Epidermal melanocyte (primary cell): Measurements from ENCODE around the gene ITSN1.
"Not testable (repeated sequence)": the region's sequence is repeated elsewhere in the genome, so short reads cannot be mapped to it uniquely, and the experiment has no call there.

ENCODE experiments used
- DNase-seq: peaks from one replicate; pipeline ENCODE4 v3.0.0; 2011; ENCODE audit warnings: low spot score; ENCODE audit not compliant: insufficient read length

Gene ITSN1

GRCh38 chr21:33642027-33642895 lies at the start of gene ITSN1:
Gene ITSN1, plus strand, starts transcription at chr21:33642501. Its CDS starts 76,328 bp downstream, at chr21:33718829.
- peak; percentile 93 for DNase-seq

DNA sequence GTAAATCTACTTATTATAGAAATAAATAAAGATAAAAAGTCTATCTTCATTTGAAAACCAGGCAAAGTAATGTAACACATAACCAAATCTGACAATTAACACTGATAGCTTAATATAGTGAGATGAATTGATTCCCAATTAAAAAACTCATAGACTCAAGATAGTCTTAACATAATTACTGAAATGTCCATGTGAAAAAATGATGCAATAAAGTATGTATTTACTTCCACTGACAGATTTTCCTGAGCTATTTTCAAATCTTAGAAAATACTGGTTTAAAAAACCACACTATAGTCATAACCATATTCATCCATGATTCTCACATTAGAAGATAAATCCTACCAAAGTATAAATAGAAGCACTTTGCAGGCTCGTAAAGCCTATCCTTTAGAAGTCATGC lies 44.2 kb upstream of the ITSN1 start:
- DNase-seq, result no peak

DNA sequence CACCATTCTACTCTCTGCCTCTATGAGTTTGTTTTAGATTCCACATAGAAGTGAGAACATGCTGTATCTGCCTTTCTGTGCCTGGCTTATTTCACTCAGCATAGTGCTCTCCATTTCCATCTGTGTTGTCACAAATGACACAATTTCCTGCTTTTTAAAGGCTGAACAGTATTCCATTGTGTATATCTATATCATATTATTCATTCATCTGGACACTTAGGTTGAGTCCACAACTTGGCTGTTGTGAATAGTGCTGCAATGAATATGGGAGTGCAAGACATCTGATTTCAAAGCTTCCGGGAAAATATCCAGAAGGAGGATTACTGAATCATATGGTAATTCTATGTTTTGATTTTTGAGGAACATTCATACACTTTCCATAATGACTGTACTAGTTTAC lies 33.7 kb upstream of the ITSN1 start:
- DNase-seq, result no peak

GRCh38 chr21:33611006-33611744 lies 31.1 kb upstream of the ITSN1 start:
- no peak for DNase-seq

DNA sequence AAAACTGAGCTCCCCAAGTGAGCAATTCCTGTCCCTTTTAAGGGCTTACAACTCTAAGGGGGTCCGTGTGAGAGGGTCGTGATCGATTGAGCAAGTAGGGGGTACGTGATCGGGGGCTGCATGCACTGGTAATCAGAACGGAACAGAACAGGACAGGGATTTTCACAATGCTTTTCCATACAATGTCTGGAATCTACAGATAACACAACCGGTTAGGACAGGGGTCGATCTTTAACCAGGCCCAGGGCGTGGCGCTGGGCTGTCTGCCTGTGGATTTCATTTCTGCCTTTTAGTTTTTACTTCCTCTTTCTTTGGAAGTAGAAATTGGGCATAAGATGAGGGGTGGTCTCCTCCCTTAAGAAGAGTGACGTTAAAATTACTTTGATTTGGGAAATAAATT lies 24.7 kb upstream of the ITSN1 start:
- not testable (repeated sequence) for DNase-seq

DNA sequence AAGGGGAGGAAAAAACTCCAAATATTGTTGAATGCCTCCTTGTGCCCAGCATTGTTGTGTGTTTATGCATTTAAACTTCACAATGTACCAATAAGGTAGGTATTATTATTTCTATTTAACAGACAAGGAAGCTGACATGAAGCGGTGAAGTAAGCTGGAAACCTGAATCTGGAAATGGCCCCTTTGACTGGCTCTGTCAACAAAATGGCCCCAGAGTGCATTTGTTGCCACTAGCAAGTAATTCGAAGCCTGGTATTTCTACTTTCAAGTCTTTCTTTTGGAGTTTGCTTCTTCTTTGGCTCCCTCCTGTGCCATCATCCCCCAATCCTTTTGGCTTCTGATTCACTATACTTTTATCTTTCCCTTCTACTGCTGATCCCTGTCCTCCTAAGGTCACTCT lies 23.9 kb upstream of the ITSN1 start:
- DNase-seq, result no peak

DNA sequence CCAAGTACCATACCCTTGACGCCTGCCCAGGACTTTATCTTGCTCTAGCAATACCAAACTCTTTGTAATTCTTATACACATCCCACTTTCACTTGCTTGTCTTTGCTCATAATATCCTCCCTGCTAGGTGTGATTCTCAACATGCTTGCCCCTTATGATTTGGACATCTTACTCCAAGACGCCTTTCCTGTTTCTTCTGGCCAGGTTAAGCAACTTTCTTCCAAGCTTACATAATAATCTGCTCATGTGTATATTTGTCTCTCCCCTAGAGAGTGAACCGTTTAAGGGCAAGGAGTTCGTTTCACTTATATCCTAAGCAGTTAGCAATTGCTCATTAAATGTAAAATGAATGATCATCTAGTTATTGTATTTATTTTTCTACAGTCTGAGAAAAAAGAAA lies 22.6 kb upstream of the ITSN1 start:
- no peak for DNase-seq

DNA sequence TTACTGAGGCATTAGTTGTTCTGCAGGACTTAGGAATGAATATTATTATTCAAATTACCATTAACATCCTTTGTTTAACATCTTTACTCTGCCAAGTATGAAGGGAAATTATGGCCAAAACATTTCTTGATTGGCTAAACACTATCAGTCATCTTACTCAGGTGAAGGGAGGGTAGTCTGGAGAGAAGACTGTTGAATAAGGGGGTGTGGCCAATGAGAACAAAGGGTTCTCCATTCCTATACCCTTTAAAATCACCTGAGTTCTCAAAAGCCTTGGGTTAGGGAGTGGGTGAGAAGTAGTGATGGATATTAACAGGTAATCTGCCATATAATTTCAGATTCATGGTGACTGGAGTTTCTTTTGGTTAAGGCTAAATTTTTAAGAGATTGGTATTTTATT lies 20.0 kb upstream of the ITSN1 start:
- no peak for DNase-seq

DNA sequence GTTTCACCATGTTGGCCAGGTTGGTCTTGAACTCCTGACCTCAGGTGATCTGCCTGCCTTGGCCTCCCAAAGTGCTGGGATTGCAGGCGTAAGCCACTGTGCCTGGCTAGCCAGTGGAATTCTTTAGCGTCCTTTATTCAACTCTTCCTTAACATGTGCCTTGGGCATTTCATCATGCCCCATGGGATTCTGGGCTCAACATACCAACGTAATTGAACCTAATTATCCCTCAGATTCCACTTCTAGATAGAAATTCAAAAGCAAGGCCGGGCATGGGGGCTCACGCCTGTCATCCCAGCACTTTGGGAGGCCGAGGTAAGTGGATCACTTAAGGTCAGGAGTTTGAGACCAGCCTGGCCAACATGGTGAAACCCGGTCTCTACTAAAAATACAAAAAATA lies 16.1 kb upstream of the ITSN1 start:
- not testable (repeated sequence) for DNase-seq

GRCh38 chr21:33634254-33634653 lies 8.0 kb upstream of the ITSN1 start:
- no peak for DNase-seq

DNA sequence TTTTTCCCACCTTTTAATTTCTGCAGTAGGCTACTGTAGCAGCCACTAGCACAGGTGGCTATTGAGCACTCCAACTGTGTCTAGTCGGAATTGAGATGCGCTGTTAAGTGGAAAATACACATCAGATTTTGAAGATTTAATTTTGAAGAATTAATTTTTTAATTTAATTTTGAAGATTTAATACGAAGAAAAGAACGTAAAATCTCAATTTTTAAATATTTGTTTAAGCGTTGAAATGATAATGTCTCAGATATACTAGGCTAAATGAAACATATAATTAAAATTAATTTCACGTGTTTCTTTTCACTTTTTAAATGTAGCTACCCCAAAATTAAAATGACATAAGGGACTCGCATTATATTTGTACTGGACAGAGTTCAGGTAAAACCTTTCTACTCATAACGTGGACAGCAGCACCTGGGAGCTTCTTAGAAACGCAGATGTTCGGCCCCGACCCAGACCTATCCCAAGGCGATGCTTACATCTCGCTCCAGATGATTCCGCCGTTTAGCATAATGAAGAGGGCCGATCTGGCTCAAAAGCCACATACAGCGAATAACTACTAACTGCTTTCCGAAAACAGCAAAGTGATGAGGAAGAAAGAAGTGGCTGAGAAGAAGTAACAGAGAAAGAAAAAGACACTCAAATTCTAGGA lies 1.5 kb upstream of the ITSN1 start:
- peak; percentile 23 for DNase-seq

- peak; percentile 91 for DNase-seq
Measured at GRCh38 chr21:33641352-33642026, 812 bp upstream of the ITSN1 start, which contains the start of gene CRYZL1. Gene CRYZL1, minus strand, starts transcription at chr21:33641741. Its CDS starts 10,190 bp downstream, at chr21:33631551.

- no peak for DNase-seq
Measured at GRCh38 chr21:33642896-33643657, 776 bp downstream of the ITSN1 start.

DNA sequence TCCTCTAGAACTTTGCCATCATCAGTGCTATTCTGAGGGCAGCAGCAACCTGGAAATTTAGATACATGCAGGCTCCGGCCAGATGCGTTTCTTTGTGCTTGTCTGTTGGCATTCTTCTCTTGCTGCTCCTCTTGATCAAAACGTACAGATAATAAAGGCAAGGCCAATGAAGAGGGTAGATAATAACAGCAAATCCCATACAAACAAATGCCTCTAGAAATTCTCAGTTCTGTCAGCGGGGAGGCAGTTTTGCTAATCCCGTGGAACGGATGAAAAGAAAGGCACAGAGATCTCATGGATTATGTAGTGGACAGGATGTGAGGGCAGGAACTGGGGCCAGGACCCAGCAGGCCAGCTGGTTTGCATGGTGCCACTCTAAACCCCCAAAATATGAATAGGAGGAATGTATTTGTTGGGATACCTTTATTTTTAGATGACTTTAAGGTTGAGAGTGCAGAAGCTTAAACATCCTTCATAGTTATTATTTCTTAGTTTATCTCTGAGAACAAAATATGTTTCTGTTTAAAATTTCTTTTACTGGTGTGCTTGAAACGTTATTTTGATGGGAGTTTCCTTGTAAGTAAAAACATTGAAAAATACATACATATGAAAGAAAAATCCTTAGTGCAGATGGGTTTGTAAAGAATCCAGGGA lies 1.5 kb downstream of the ITSN1 start:
- DNase-seq, result no peak

GRCh38 chr21:33644383-33645074 lies 2.2 kb downstream of the ITSN1 start:
- no peak for DNase-seq

DNA sequence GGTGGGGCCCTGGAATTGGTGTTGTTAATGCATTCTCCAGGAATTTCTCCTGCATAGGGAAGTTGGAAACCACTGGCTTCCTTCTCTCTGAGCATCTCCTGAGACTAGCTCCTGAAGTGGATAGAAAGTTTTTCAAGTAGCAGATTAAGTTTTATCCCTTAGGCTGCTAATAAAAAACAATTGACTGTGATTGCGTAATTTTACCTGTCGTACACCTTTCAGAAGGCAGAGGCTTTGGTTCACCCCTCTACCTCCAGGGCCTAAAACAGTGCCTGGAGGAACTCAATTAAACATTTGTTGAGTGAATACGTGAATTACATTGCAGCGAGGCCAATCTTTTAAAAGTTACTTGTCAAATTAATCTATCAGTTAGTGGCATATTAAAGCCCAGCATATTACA lies 3.4 kb downstream of the ITSN1 start:
- DNase-seq, result no peak

DNA sequence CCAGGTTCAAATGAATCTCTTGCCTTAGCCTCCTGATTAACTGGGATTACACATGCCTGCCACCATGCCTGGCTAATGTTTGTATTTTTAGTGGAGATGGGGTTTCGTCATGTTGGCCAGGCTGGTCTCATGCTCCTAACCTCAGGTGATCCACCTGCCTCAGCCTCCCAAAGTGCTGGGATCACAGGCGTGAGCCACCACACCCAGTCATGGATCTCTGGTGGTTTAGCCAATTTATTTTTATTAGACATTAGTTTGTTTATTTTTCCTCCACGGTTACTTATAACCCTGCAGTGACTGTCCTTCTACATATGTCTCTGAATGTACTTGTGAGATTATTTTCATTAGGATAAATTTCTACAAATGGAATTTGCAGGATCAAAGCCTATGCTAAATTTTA lies 5.3 kb downstream of the ITSN1 start:
- DNase-seq, result no peak

DNA sequence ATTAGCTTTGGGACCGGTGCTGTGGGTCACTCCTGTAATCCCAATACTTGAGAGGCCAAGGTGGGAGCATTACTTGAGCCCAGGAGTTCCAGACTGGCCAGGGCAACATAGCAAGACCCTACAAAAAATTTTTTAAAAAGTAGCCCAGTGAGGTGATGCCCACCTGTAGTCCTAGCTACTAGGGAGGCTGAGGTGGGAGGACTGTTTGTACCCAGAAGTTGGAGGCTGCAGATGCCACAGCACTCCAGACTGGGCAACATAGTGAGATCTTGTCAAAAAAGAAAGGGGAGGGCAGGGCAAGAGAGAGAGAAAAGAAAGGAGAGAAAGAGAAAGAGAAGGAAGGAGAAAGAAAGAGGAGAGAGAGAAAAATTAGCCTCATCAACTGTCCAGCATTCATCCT lies 6.3 kb downstream of the ITSN1 start:
- no peak for DNase-seq

DNA sequence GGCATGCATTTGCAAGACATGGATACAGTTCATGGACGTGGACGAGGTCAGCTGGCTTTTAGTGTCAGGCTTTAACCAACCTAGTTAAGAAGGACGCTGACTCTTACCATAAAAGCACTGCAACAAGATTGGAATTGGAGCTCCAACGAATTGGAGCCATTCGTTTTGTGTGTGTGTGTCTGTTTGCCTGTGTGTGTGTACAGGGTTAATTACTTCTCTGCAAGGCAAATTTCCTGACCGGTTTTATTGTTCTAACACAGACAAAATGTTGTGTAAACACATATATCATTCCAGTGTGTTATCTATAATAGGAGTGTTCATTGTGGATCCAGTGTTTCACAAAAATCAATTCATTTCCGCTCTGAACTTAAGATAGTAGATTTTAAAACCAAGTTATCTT lies 7.9 kb downstream of the ITSN1 start:
- no peak for DNase-seq
